Measurements from ENCODE around the gene CUL7.

Gene CUL7

DNA sequence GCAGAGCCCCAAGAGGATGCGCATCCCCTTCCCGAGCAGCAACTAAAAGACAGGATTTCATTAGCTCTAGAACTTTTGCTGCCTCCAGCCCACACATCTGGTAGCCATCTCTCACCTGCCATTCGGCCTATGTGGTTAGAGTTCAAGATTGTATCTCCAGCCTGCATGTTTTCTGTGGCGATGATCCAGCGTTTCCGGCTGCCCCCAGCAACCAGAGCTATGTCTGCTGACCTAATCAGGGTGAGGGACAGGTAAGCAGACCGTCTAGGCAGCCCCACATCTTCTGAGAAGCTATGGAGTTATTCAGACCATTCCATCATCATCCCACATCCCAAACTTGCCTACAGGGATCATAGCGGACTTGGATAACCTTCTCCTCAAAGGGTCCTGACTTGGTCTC lies 2.3 kb upstream of the CUL7 start:
- Histone ChIP-seq H3K79me2 (ENCODE audit: insufficient read depth, low read length) (peaks cover 48% of the 10 kb centered on the region), H3K4me2 (ENCODE audit: insufficient read depth, low read length) (no peak overlapping the region), H3K27me3 (ENCODE audit: insufficient read depth, low read length, poor library complexity) (no peaks in the 10 kb centered on the region), H3K4me3 (ENCODE audit: low read depth in 1 of 2, low read length in 2 of 2) (no peak overlapping the region), H3K9me3 (ENCODE audit: insufficient read depth, low read length, severe bottlenecking) (no peaks in the 10 kb centered on the region), H3K9ac (ENCODE audit: low read depth, low read length) (no peak overlapping the region), H3K36me3 (ENCODE audit: insufficient read depth, low read length) (peaks cover 22% of the 10 kb centered on the region), H2AFZ (ENCODE audit: low read depth, low read length) (no peak overlapping the region), H3K27ac (ENCODE audit: low read length) (no peak overlapping the region), H4K20me1 (ENCODE audit: insufficient read depth, low read length) (0 out of 2 replicates have a peak, but pooled peaks cover 2% of the 10 kb centered on the region), H3K4me1 (ENCODE audit: insufficient read depth, low read length) (peaks cover 60% of the 10 kb centered on the region)
- ATAC-seq (ENCODE audit: insufficient read depth, low read depth) (no peak), DNase-seq (no peak)
- no peak for TF ChIP-seq EZH2 (IDR thresholded peaks at IDR 0.05; ENCODE audit: borderline replicate concordance, low read depth, low read length, severe bottlenecking)
- TF ChIP-seq, protein P1, sequence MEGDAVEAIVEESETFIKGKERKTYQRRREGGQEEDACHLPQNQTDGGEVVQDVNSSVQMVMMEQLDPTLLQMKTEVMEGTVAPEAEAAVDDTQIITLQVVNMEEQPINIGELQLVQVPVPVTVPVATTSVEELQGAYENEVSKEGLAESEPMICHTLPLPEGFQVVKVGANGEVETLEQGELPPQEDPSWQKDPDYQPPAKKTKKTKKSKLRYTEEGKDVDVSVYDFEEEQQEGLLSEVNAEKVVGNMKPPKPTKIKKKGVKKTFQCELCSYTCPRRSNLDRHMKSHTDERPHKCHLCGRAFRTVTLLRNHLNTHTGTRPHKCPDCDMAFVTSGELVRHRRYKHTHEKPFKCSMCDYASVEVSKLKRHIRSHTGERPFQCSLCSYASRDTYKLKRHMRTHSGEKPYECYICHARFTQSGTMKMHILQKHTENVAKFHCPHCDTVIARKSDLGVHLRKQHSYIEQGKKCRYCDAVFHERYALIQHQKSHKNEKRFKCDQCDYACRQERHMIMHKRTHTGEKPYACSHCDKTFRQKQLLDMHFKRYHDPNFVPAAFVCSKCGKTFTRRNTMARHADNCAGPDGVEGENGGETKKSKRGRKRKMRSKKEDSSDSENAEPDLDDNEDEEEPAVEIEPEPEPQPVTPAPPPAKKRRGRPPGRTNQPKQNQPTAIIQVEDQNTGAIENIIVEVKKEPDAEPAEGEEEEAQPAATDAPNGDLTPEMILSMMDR (IDR thresholded peaks at IDR 0.05; ENCODE audit: borderline replicate concordance, extremely low read depth, low read length, poor library complexity, severe bottlenecking) = no peak

DNA sequence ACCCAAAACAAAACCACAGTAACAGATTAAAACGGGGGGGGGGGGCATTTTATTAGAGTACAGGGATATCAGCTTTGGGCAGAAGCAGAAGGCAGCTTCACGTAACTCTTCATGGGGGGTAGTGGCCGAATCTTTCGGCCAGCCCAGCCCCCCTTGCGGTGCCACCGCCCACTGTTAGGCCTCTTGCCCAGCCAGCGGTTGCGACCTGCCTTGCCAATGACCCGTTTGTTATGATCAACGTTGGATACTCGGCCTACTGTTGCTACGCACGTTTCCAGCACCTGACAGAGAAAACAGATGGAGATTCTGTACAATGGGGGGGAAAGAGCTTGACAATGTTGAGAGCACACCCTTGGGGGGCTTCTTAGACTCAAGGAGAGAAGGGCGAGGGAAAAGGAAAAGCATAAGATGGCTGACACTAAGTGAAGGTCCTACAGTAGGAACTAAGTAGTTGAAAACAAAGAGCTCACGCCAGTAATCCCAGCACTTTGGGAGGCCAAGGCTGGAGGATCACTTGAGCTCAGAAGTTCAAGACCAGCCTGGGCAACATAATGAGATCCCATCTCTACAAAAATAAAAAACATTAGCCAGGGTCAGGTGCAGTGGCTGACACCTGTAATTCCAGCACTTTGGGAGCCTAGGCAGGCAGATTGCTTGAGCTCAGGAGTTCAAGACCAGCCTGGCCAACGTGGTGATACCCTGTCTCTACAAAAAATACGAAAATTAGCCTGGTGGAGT lies 724 bp upstream of the CUL7 start:
- Histone ChIP-seq H3K36me3 (ENCODE audit: insufficient read depth, low read length) (peaks cover 31% of the 10 kb centered on the region), H2AFZ (ENCODE audit: low read depth, low read length) (peak overlapping the region; percentile 56), H3K79me2 (ENCODE audit: insufficient read depth, low read length) (peaks cover 36% of the 10 kb centered on the region), H4K20me1 (ENCODE audit: insufficient read depth, low read length) (0 out of 2 replicates have a peak, but pooled peaks cover 2% of the 10 kb centered on the region), H3K4me2 (ENCODE audit: insufficient read depth, low read length) (peak overlapping the region; percentile 95), H3K27me3 (ENCODE audit: insufficient read depth, low read length, poor library complexity) (no peaks in the 10 kb centered on the region), H3K4me3 (ENCODE audit: low read depth in 1 of 2, low read length in 2 of 2) (peak overlapping the region; percentile 56 to 85; a peak in 3 of 4 replicates), H3K27ac (ENCODE audit: low read length) (peak overlapping the region; percentile 84), H3K9ac (ENCODE audit: low read depth, low read length) (peak overlapping the region; percentile 88), H3K4me1 (ENCODE audit: insufficient read depth, low read length) (peaks cover 51% of the 10 kb centered on the region), H3K9me3 (ENCODE audit: insufficient read depth, low read length, severe bottlenecking) (no peaks in the 10 kb centered on the region)
- no peak for ATAC-seq (ENCODE audit: insufficient read depth, low read depth)
- DNase-seq = no peak
- no peak for TF ChIP-seq EZH2 (IDR thresholded peaks at IDR 0.05; ENCODE audit: borderline replicate concordance, low read depth, low read length, severe bottlenecking)
- TF ChIP-seq, protein P1 (IDR thresholded peaks at IDR 0.05; ENCODE audit: borderline replicate concordance, extremely low read depth, low read length, poor library complexity, severe bottlenecking) = no peak

DNA sequence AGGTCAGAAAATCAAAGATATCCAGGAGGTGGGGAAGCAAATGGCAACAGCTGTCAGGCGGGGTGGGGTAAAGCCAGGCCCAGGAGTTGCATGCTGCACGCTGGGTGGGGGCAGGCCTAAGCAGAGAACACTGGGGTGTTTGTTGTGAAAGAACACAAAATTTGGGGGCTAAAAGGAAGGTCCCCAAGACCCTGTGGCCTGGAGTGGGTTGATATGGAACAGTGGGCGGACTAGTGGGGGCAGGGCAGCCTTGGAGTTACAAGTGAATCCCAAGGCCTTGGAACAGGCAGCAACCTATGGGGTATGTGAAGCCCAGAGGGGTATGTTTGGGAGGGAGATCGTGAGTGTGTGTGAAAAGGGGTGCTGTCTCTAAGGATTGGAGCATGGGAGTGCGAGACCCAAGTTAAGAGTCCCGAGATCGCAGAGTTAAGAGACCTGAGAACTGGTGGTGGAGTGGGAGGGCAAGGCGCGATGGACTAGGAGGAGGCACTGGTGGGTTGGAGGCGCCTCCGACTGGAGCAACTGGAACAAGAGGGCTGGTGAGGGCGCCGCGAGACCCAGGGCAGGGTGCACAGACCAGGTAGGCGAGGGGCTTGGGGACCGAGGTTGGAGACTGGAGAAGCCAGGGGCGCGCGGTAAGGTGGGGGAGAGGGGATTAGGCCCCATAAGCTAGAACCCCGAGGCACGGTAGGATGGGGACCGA lies 658 bp downstream of the CUL7 start:
- DNase-seq (peak; percentile 37), ATAC-seq (ENCODE audit: insufficient read depth, low read depth) (peak; percentile 35)
- Histone ChIP-seq H4K20me1 (ENCODE audit: insufficient read depth, low read length) (no peaks in the 10 kb centered on the region), H3K4me1 (ENCODE audit: insufficient read depth, low read length) (peaks cover 43% of the 10 kb centered on the region), H3K9ac (ENCODE audit: low read depth, low read length) (peak overlapping the region; percentile 88), H3K4me3 (ENCODE audit: low read depth in 1 of 2, low read length in 2 of 2) (peak overlapping the region; percentile 56 to 85; a peak in 3 of 4 replicates), H3K4me2 (ENCODE audit: insufficient read depth, low read length) (peak overlapping the region; percentile 95), H3K9me3 (ENCODE audit: insufficient read depth, low read length, severe bottlenecking) (no peaks in the 10 kb centered on the region), H3K36me3 (ENCODE audit: insufficient read depth, low read length) (peaks cover 36% of the 10 kb centered on the region), H2AFZ (ENCODE audit: low read depth, low read length) (peak overlapping the region; percentile 90), H3K27me3 (ENCODE audit: insufficient read depth, low read length, poor library complexity) (no peaks in the 10 kb centered on the region), H3K79me2 (ENCODE audit: insufficient read depth, low read length) (peaks cover 24% of the 10 kb centered on the region), H3K27ac (ENCODE audit: low read length) (peak overlapping the region; percentile 84)
- TF ChIP-seq, protein P1 (IDR thresholded peaks at IDR 0.05; ENCODE audit: borderline replicate concordance, extremely low read depth, low read length, poor library complexity, severe bottlenecking) = no peak
- TF ChIP-seq EZH2 (IDR thresholded peaks at IDR 0.05; ENCODE audit: borderline replicate concordance, low read depth, low read length, severe bottlenecking) = no peak
